ENCODE data around the gene E2F2. TPM values are rescaled to one million over a fixed set of nuclear protein-coding genes. Genes with fewer than 3 reads are reported as not detected.

E2F2 gene
- total and polyA plus RNA-seq, 12 donors, result 0.07 to 3.7 (median 0.35) TPM; not detected in 1

- TF ChIP-seq POLR2A (IDR thresholded peaks at IDR 0.05), result no peak
- TF ChIP-seq CTCF (IDR thresholded peaks at IDR 0.05), result no peak
- peak overlapping the region in 1 of 4 donors; percentile 84 for H3K4me3 ChIP-seq
- peak overlapping the region in 4 of 5 donors; percentile 24 to 95 (median 81) for H3K27ac ChIP-seq
- intact Hi-C loops (cut with DNase I), result loop anchor here in 1 of 2 donors (10.0 kb wide), 1 partner anchor 140 kb away; the partner anchor contains the start of gene HNRNPR
- peaks cover 11 to 23% of the 10 kb centered on the region in 2 donors for H3K4me1 ChIP-seq (replicated peaks in 1 of 2)
- 38 to 43% (median 41%) methylated on average over 7 of the region's 7 CpGs for WGBS, 4 donors
- no peaks in the 10 kb centered on the region for H3K9me3 ChIP-seq (replicated peaks in 1 of 3)
- no peaks in the 10 kb centered on the region for H3K27me3 ChIP-seq
- no peaks in the 10 kb centered on the region for H3K36me3 ChIP-seq (replicated peaks in 1 of 2)
- peak in 1 of 7 donors; percentile 13 for DNase-seq
Measured at GRCh38 chr1:23485002-23485332, 46.1 kb downstream of the E2F2 start.

GRCh38 chr1:23484253-23485001 lies 46.6 kb downstream of the E2F2 start:
- TF ChIP-seq CTCF (IDR thresholded peaks at IDR 0.05), result no peak
- peak in 1 of 2 donors; percentile 44 for TF ChIP-seq POLR2A (IDR thresholded peaks at IDR 0.05)
- 6 to 19% (median 7%) methylated on average over 10 to 54 of the region's 54 CpGs for WGBS, 4 donors
- intact Hi-C loops (cut with DNase I), result loop anchor here in 1 of 2 donors (10.0 kb wide), 1 partner anchor 140 kb away; the partner anchor contains the start of gene HNRNPR
- H3K4me3 ChIP-seq, result peak overlapping the region in 2 of 4 donors; percentile 44 to 84
- no peaks in the 10 kb centered on the region for H3K9me3 ChIP-seq (replicated peaks in 1 of 3)
- peaks cover 15 to 28% of the 10 kb centered on the region in 2 donors for H3K4me1 ChIP-seq (replicated peaks in 1 of 2)
- H3K27me3 ChIP-seq, result no peaks in the 10 kb centered on the region
- H3K36me3 ChIP-seq (replicated peaks in 1 of 2), result no peaks in the 10 kb centered on the region
- H3K27ac ChIP-seq, result peak overlapping the region in 4 of 5 donors; percentile 76 to 95 (median 84)
- peak; percentile 94 to 97 (median 95) for DNase-seq

GRCh38 chr1:23483321-23484252 lies 47.4 kb downstream of the E2F2 start, which contains the start of gene ASAP3:
Gene ASAP3 (minus strand): TSS chr1:23484179. CDS start chr1:23484133, 46 bp downstream.
- Histone ChIP-seq H3K27ac (peak within 1 kb of the TSS; percentile 43 to 95 (median 83)), H3K4me3 (peak within 1 kb of the TSS; percentile 9 to 84 (median 39)), H3K27me3 (no peaks in the 10 kb centered on the region), H3K36me3 (replicated peaks in 1 of 2) (no peaks in the 10 kb centered on the region), H3K4me1 (replicated peaks in 1 of 2) (peaks cover 24 to 37% of the 10 kb centered on the region in 2 donors), H3K9me3 (replicated peaks in 1 of 3) (no peaks in the 10 kb centered on the region)
- DNase-seq, result peak; percentile 68 to 81 (median 75)
- TF ChIP-seq POLR2A (IDR thresholded peaks at IDR 0.05), result peak in 1 of 2 donors; percentile 51
- peak in 3 of 6 experiments; percentile 7 to 24 (median 24) for TF ChIP-seq CTCF (IDR thresholded peaks at IDR 0.05)
- intact Hi-C loops (cut with DNase I), result loop anchor here in 1 of 2 donors (10.0 kb wide), 1 partner anchor 139 kb away; the partner anchor contains the start of gene HNRNPR
- WGBS, 4 donors, result 0 to 4% (median 2%) methylated on average over 19 to 81 of the region's 84 CpGs
